ENCODE measurements around the gene DCDC2. TPM values are rescaled to one million over a fixed set of nuclear protein-coding genes. Genes with fewer than 3 reads are reported as not detected.

Gene DCDC2
- total RNA-seq, 6 experiments from 2014 or later, result not detected

GRCh38 chr6:24229696-24230405, 128.0 kb downstream of the DCDC2 start:
- TF ChIP-seq CTCF (IDR thresholded peaks at IDR 0.05), result no peak
- Mint-ChIP-seq H3K4me3 (no peak overlapping the region), H3K9me3 (peaks cover 51% of the 10 kb centered on the region), H3K4me1 (ENCODE audit: low read depth) (no peaks in the 10 kb centered on the region), H3K27me3 (ENCODE audit: insufficient read depth) (no peaks in the 10 kb centered on the region), H3K36me3 (ENCODE audit: low read depth) (no peaks in the 10 kb centered on the region; the same call in 1 of the 2 replicates), H3K27ac (no peak overlapping the region)
- DNase-seq, result no peak

GRCh38 chr6:24228681-24229255, 129.1 kb downstream of the DCDC2 start:
- Mint-ChIP-seq H3K4me1 (ENCODE audit: low read depth) (no peaks in the 10 kb centered on the region), H3K4me3 (no peak overlapping the region), H3K27me3 (ENCODE audit: insufficient read depth) (no peaks in the 10 kb centered on the region), H3K9me3 (peaks cover 48% of the 10 kb centered on the region), H3K27ac (no peak overlapping the region), H3K36me3 (ENCODE audit: low read depth) (no peaks in the 10 kb centered on the region; the same call in 1 of the 2 replicates)
- TF ChIP-seq CTCF (IDR thresholded peaks at IDR 0.05), result no peak
- no peak for DNase-seq

DNA sequence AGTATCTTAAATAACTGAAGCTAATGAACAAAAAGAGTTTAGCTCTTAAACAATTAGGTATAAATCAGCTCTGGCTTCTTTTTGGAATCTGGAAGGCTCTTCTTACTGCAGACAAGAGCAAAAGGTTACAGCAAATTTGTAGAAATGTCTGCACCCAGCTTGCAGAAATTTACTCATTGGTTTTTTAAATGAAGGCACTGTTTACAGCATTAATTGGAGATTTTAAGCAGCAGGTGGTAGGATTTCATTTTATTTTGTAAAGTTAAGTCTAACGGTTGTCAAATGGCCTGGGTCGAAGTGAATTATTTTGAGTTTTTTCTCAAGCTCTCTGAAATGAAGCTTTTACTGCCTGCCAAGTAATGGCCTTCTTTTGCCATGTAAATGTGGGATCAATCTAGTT, 129.7 kb downstream of the DCDC2 start:
- Mint-ChIP-seq H3K4me1 (ENCODE audit: low read depth) (no peaks in the 10 kb centered on the region), H3K9me3 (peaks cover 47% of the 10 kb centered on the region), H3K36me3 (ENCODE audit: low read depth) (no peaks in the 10 kb centered on the region; the same call in 1 of the 2 replicates), H3K27me3 (ENCODE audit: insufficient read depth) (no peaks in the 10 kb centered on the region), H3K4me3 (no peak overlapping the region), H3K27ac (no peak overlapping the region)
- no peak for TF ChIP-seq CTCF (IDR thresholded peaks at IDR 0.05)
- no peak for DNase-seq

- H3K4me1 Mint-ChIP-seq (ENCODE audit: low read depth), result no peaks in the 10 kb centered on the region
- H3K9me3 Mint-ChIP-seq, result peaks cover 44% of the 10 kb centered on the region
- no peak for DNase-seq
- no peak overlapping the region for H3K4me3 Mint-ChIP-seq
- TF ChIP-seq CTCF (IDR thresholded peaks at IDR 0.05), result no peak
- H3K27ac Mint-ChIP-seq, result no peak overlapping the region
- no peaks in the 10 kb centered on the region for H3K27me3 Mint-ChIP-seq (ENCODE audit: insufficient read depth)
- H3K36me3 Mint-ChIP-seq (ENCODE audit: low read depth), result no peaks in the 10 kb centered on the region; the same call in 1 of the 2 replicates
Observed at GRCh38 chr6:24227556-24227955, 130.3 kb downstream of the DCDC2 start.

- no peak for DNase-seq
- H3K36me3 Mint-ChIP-seq (ENCODE audit: low read depth), result no peaks in the 10 kb centered on the region; the same call in 1 of the 2 replicates
- peaks cover 40% of the 10 kb centered on the region for H3K9me3 Mint-ChIP-seq
- no peak overlapping the region for H3K27ac Mint-ChIP-seq
- no peak for TF ChIP-seq CTCF (IDR thresholded peaks at IDR 0.05)
- H3K4me1 Mint-ChIP-seq (ENCODE audit: low read depth), result no peaks in the 10 kb centered on the region
- no peak overlapping the region for H3K4me3 Mint-ChIP-seq
- no peaks in the 10 kb centered on the region for H3K27me3 Mint-ChIP-seq (ENCODE audit: insufficient read depth)
Observed at GRCh38 chr6:24226541-24226940, 131.3 kb downstream of the DCDC2 start.

Data from HFFc6 (cell line).